Skeletal muscle satellite cell (primary cell): ENCODE measurements around the gene PTPRD.

Experiments used
- H3K27me3 ChIP-seq: 2 replicates; pipeline ENCODE4 v1.7.0; 2013; ENCODE audit warnings: low read length; ENCODE audit not compliant: control insufficient read depth, insufficient read depth
- H3K36me3 ChIP-seq: 2 replicates; pipeline ENCODE4 v1.7.0; 2013; ENCODE audit warnings: mild to moderate bottlenecking, control low read depth, low read length; ENCODE audit not compliant: insufficient read depth
- H3K4me1 ChIP-seq: 2 replicates; pipeline ENCODE4 v1.7.0; 2013; ENCODE audit warnings: low read length; ENCODE audit not compliant: control insufficient read depth, insufficient read depth
- H3K4me2 ChIP-seq: 2 replicates; pipeline ENCODE4 v1.7.0; 2013; ENCODE audit warnings: mild to moderate bottlenecking, low read length
- H3K4me3 ChIP-seq: 2 replicates; pipeline ENCODE4 v1.7.0; 2013; ENCODE audit warnings: low read length
- H3K9ac ChIP-seq: 2 replicates; pipeline ENCODE4 v1.7.0; 2013; ENCODE audit warnings: mild to moderate bottlenecking, low read depth, low read length, moderate library complexity
- H3K9me3 ChIP-seq: replicated peaks from 2 replicates; pipeline ENCODE4 v1.7.0; 2013; ENCODE audit warnings: mild to moderate bottlenecking, control low read depth, low read length

The PTPRD gene

GRCh38 chr9:9202276-9202675 is 1410.5 kb downstream of the PTPRD start:
- no peak overlapping the region for H3K4me3 ChIP-seq
- no peak overlapping the region for H3K9ac ChIP-seq
- no peak overlapping the region for H3K4me2 ChIP-seq
- no peaks in the 10 kb centered on the region for H3K36me3 ChIP-seq
- H3K27me3 ChIP-seq: no peaks in the 10 kb centered on the region
- H3K9me3 ChIP-seq: no peaks in the 10 kb centered on the region
- H3K4me1 ChIP-seq: no peaks in the 10 kb centered on the region

DNA sequence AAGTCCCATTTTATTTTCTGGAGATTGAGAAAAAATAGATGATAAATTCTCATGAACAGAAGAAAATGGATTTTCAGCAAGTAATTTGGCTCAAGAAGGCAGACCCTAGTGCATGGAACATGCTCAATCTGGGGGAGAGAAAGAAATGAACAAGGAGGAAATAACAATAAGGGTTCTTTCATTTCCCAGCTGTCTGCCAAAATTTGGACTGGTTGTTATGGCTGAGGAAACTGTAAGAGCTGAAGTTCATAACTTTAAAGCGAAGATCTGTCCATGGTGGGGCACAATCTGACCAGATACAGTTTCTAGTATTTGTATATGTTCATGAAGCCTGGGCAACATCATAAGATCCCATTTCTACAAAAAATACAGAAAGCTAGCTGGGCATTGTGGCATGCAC is 1426.7 kb downstream of the PTPRD start:
- Histone ChIP-seq H3K36me3 (no peaks in the 10 kb centered on the region), H3K4me1 (no peaks in the 10 kb centered on the region), H3K9ac (no peak overlapping the region), H3K4me3 (no peak overlapping the region), H3K27me3 (no peaks in the 10 kb centered on the region), H3K4me2 (no peak overlapping the region), H3K9me3 (no peaks in the 10 kb centered on the region)

GRCh38 chr9:9182431-9182830 is 1430.4 kb downstream of the PTPRD start:
- Histone ChIP-seq H3K9me3 (no peaks in the 10 kb centered on the region), H3K36me3 (no peaks in the 10 kb centered on the region), H3K4me2 (no peak overlapping the region), H3K4me3 (no peak overlapping the region), H3K27me3 (no peaks in the 10 kb centered on the region), H3K9ac (no peak overlapping the region), H3K4me1 (no peaks in the 10 kb centered on the region)

DNA sequence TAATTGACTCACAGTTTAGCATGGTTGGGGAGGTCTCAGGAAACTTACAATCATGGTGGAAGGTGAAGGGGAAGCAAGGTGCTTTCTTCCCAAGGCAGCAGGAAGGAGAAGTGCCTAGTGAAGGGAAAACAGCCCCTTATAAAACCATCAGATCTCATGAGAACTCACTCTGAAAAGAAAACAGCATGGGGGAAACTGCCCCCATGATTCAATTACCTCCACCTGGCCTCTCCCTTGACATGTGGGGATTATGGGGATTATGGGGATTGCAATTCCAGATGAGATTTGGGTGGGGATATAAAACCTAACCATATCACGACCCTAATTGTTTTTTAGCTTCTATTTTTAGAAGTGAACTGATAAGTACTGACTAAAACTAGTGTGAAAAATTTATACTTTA is 1435.7 kb downstream of the PTPRD start:
- no peak overlapping the region for H3K4me3 ChIP-seq
- no peak overlapping the region for H3K4me2 ChIP-seq
- no peak overlapping the region for H3K9ac ChIP-seq
- no peaks in the 10 kb centered on the region for H3K4me1 ChIP-seq
- no peaks in the 10 kb centered on the region for H3K36me3 ChIP-seq
- no peaks in the 10 kb centered on the region for H3K9me3 ChIP-seq
- H3K27me3 ChIP-seq: no peaks in the 10 kb centered on the region

DNA sequence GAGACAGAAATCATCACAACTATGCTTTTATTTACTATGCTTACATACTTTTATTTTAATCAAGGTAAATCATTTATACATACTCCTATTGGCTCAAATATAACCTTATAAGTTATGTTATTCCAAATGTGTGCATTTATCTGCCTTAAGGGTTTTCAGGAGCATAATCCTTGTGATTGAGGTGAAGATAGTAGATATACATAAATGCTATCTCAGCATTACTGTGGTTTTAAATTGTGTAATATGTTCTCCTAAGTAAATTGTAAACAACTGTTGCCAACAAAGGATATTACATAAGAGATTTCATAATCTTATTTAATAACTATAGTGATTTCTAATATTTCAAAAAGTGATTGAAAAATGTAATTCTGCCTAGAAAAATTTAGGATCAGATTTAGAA is 1438.4 kb downstream of the PTPRD start:
- no peaks in the 10 kb centered on the region for H3K4me1 ChIP-seq
- H3K36me3 ChIP-seq: no peaks in the 10 kb centered on the region
- H3K9me3 ChIP-seq: no peaks in the 10 kb centered on the region
- no peaks in the 10 kb centered on the region for H3K27me3 ChIP-seq
- no peak overlapping the region for H3K4me2 ChIP-seq
- no peak overlapping the region for H3K4me3 ChIP-seq
- H3K9ac ChIP-seq: no peak overlapping the region

GRCh38 chr9:9173264-9173663 is 1439.5 kb downstream of the PTPRD start:
- no peaks in the 10 kb centered on the region for H3K36me3 ChIP-seq
- H3K4me1 ChIP-seq: no peaks in the 10 kb centered on the region
- H3K9me3 ChIP-seq: no peaks in the 10 kb centered on the region
- H3K9ac ChIP-seq: no peak overlapping the region
- H3K4me3 ChIP-seq: no peak overlapping the region
- H3K27me3 ChIP-seq: no peaks in the 10 kb centered on the region
- H3K4me2 ChIP-seq: no peak overlapping the region

DNA sequence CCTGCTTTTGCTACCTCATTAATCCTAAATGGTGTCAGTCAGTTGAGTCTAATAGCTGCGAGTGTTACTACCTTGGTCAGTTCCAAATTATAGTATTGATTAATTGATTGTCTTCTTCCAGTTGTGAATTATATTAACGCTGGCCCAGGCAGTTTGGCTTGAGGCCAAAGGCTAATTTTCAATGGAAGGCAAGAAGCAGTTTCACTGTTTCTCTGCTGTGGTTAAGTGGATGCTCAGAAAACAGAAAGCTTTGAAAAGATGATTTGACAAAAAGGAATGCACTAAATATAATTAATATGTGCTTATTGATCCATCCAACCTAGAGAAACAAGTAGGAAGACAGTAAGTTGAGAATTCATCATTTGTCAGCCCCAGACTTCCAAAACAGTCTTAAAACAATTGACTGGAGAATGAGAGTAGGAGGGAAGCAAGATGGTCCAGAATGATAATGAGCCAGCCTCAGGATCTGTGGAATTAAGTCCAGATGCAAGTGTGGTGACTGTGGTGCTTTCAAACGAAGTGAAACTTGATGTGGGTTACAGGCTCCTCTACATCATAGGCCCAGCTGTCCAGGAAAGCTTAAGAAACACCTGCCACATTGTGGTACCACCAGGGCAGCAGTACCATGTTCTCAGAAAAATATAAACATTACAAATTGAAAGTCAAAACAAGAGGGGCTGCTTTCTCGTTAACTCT is 1442.2 kb downstream of the PTPRD start:
- Histone ChIP-seq H3K4me3 (no peak overlapping the region), H3K9me3 (no peaks in the 10 kb centered on the region), H3K36me3 (no peaks in the 10 kb centered on the region), H3K4me1 (no peaks in the 10 kb centered on the region), H3K27me3 (no peaks in the 10 kb centered on the region), H3K4me2 (no peak overlapping the region), H3K9ac (no peak overlapping the region)

DNA sequence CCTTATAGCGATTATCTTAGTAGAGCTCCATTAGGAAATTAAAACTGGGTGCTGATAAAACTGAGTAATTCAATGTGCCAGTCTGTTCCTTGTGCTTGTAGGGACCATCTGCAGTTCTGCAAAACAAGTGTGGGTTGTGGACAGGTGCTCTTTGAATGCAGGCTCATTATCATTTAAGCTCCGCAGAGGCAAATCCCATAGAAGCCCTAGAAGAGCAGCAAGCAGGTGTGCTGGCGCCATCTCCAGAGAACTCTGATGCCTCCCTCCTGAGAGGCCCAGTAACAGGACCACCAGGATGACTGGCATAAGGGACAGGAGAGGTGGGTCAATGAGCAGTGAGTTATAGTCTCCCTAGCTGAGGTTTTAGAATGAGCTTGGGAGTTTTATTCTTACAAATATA is 1470.8 kb downstream of the PTPRD start:
- Histone ChIP-seq H3K9ac (no peak overlapping the region), H3K4me1 (no peaks in the 10 kb centered on the region), H3K4me2 (no peak overlapping the region), H3K36me3 (no peaks in the 10 kb centered on the region), H3K9me3 (no peaks in the 10 kb centered on the region), H3K4me3 (no peak overlapping the region), H3K27me3 (no peaks in the 10 kb centered on the region)

DNA sequence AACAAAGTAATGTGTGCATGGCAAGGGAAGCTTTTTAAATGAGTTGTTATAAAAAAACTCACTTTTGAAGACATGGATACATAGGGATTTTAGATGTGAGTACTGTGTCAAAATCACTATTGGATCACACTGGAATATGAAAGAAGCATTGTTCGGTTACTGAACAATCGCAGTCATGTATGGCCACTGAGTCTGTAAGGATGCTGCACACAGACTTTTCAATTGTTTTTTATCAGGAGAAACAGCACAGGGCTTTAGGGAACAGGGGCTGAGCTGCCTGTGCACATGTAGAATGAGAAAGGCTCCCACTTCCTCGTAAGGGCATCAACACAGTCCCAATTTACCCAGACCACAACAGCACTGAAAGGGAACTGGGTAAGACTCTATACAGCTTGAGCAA is 1479.3 kb downstream of the PTPRD start:
- no peaks in the 10 kb centered on the region for H3K36me3 ChIP-seq
- no peak overlapping the region for H3K9ac ChIP-seq
- no peaks in the 10 kb centered on the region for H3K27me3 ChIP-seq

DNA sequence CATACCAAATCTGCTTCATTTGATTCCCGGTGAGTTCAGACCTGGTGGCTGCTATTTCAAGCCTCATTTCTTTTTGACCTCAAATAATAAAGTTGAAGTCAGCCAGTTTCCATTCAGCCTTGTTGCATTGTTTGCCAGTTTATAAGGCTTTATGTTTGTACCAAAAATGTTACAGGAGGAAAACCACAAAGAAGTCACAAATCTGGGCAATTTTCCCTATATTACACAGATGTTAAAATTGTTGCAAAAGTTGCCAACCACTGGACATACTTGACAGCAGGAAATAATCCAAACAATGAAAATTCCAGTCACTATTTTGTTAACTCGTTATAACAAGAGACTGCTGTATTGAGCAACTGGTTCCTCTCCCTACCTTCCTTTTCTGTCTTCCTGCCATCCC is 1488.2 kb downstream of the PTPRD start:
- H3K27me3 ChIP-seq: no peaks in the 10 kb centered on the region
- H3K4me2 ChIP-seq: no peak overlapping the region
- H3K9ac ChIP-seq: no peak overlapping the region
- H3K36me3 ChIP-seq: no peaks in the 10 kb centered on the region
- H3K4me1 ChIP-seq: no peaks in the 10 kb centered on the region
- H3K9me3 ChIP-seq: no peaks in the 10 kb centered on the region
- H3K4me3 ChIP-seq: no peak overlapping the region

More for the DNA sequence above, 1479.3 kb downstream of the PTPRD start:
- H3K4me2 ChIP-seq: no peak overlapping the region
- H3K4me1 ChIP-seq: no peaks in the 10 kb centered on the region
- H3K9me3 ChIP-seq: no peaks in the 10 kb centered on the region
- no peak overlapping the region for H3K4me3 ChIP-seq

- Histone ChIP-seq H3K27me3 (no peaks in the 10 kb centered on the region), H3K9me3 (no peaks in the 10 kb centered on the region), H3K4me3 (no peak overlapping the region), H3K4me1 (no peaks in the 10 kb centered on the region), H3K36me3 (no peaks in the 10 kb centered on the region), H3K9ac (no peak overlapping the region), H3K4me2 (no peak overlapping the region)
Measured at GRCh38 chr9:9122230-9122875, 1490.4 kb downstream of the PTPRD start.

DNA sequence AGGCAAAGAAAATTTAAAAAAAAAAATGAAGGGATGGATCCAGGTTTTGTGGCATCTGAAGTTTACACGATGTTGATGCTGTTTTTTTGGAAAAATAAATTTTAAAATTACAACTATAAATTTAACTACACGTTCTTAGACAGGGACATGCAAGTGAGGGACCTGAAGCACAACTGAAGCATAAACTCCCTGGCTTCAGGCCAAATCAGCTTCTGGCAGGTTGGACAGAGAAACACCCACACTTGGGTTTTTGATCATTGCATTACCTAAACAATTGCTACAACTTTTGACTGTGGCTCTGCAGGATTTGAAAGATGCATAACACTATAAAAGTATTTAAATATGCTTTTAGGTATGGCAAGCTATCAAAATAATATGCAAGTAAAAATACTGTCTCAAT is 1494.9 kb downstream of the PTPRD start:
- no peak overlapping the region for H3K4me2 ChIP-seq
- no peak overlapping the region for H3K4me3 ChIP-seq
- no peak overlapping the region for H3K9ac ChIP-seq
- no peaks in the 10 kb centered on the region for H3K9me3 ChIP-seq
- no peaks in the 10 kb centered on the region for H3K27me3 ChIP-seq
- H3K4me1 ChIP-seq: no peaks in the 10 kb centered on the region
- H3K36me3 ChIP-seq: no peaks in the 10 kb centered on the region
